DND-41 (cell line): ENCODE data around the gene POLD2.
"Not testable (repeated sequence)": the region's sequence is repeated elsewhere in the genome, so short reads cannot be mapped to it uniquely, and the experiment has no call there.

Experiments used
- EZH2 ChIP-seq: IDR thresholded peaks from 3 replicates; pipeline ENCODE4 v1.6.1; 2012; ENCODE audit warnings: borderline replicate concordance, low read depth, mild to moderate bottlenecking, moderate library complexity, low read length, inconsistent platforms; ENCODE audit not compliant: severe bottlenecking
- TF ChIP-seq, protein P1 (sequence below): IDR thresholded peaks from 2 replicates; pipeline ENCODE4 v1.5.1; 2012; ENCODE audit warnings: borderline replicate concordance, low read length, moderate library complexity, mild to moderate bottlenecking; ENCODE audit not compliant: poor library complexity, severe bottlenecking; ENCODE audit errors: extremely low read depth

DNA sequence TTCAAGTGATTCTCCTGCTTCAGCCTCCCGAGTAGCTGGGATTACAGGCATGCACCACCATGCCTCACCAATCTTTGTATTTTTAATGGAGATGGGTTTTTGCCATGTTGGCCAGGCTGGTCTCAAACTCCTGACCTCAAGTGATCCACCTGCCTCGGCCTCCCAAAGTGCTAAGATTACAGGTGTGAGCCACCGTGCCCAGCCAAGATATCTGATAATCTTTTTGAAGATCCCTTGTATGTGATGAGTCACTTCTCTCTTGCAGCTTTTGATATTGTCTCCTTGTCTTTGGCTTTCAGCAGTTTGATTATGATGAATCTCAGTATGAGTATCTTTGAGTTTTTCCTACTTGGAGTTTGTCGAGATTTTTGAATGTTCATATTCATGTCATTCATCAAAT lies 3.2 kb upstream of the POLD2 start:
- not testable (repeated sequence) for TF ChIP-seq EZH2
- TF ChIP-seq, protein P1, sequence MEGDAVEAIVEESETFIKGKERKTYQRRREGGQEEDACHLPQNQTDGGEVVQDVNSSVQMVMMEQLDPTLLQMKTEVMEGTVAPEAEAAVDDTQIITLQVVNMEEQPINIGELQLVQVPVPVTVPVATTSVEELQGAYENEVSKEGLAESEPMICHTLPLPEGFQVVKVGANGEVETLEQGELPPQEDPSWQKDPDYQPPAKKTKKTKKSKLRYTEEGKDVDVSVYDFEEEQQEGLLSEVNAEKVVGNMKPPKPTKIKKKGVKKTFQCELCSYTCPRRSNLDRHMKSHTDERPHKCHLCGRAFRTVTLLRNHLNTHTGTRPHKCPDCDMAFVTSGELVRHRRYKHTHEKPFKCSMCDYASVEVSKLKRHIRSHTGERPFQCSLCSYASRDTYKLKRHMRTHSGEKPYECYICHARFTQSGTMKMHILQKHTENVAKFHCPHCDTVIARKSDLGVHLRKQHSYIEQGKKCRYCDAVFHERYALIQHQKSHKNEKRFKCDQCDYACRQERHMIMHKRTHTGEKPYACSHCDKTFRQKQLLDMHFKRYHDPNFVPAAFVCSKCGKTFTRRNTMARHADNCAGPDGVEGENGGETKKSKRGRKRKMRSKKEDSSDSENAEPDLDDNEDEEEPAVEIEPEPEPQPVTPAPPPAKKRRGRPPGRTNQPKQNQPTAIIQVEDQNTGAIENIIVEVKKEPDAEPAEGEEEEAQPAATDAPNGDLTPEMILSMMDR: not testable (repeated sequence)
